ENCODE measurements around the gene WWOX. TPM values are rescaled to one million over a fixed set of nuclear protein-coding genes. Genes with fewer than 3 reads are reported as not detected.

WWOX gene
- total and polyA plus RNA-seq, 2 donors (not counting 3 experiments of a cell fraction or from before 2014, with no cell fraction given): 6.2 to 12.5 TPM

DNA sequence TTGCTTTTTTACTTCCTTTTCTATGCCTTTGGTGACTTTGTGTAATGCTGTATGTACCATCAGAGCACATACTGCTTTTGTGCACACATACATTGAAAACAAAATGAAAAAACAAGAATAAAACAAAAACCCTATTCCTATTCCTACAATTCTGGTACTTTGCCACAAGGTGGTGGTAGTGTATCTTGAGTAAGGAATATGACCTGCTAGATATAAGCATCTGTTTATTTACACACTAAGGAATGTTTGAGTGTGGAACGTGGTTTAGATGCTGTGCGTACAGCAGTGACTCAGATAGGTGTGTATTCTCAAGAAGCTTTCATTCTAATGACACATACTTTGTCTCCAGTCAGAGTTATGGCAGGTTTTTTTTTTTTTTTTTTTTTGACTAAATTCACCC, 606.2 kb downstream of the WWOX start:
- no TSS peak for BruUV-seq (replicated peaks)
- no peak overlapping the region for H2AFZ ChIP-seq (ENCODE audit: low read depth, low read length)
- FAIRE-seq (no peak), DNase-seq (ENCODE audit: low read depth, low spot score) (no peak)
- no peak overlapping the region for H3K4me3 ChIP-seq (replicated peaks in 1 of 3; ENCODE audit: insufficient read depth in 1 of 3, low read depth in 1 of 3, low read length in 3 of 3)
- H3K4me2 ChIP-seq (ENCODE audit: insufficient read depth, low read length): no peak overlapping the region
- no peak overlapping the region for H3K27ac ChIP-seq (ENCODE audit: insufficient read depth, low read depth, low read length)
- H4K20me1 ChIP-seq (replicated peaks; ENCODE audit: control insufficient read depth, extremely low read depth, insufficient read depth, low read length): no peaks in the 10 kb centered on the region
- dilution Hi-C loops (cut with MboI; ENCODE audit: extremely low pct_ligation_motif_present, low sequenced_read_pairs) (no loop called here), intact Hi-C loops (cut with micrococcal nuclease) (no loop called here)
- H3K9me3 ChIP-seq (replicated peaks; ENCODE audit: control insufficient read depth, insufficient read depth, low read length): peaks cover 5% of the 10 kb centered on the region
- H3K36me3 ChIP-seq (ENCODE audit: control insufficient read depth in 2 of 2, extremely low read depth in 1 of 2, insufficient read depth in 2 of 2, low read length in 2 of 2): no peaks in the 10 kb centered on the region
- CTCF ChIA-PET: interaction anchor here (1.3 kb wide), 1 partner anchor 1664 kb away, joined by 3 read pairs; no protein-coding TSS in a partner anchor
- TF ChIP-seq CTCF (IDR thresholded peaks at IDR 0.05; ENCODE audit: extremely low read depth in 1 of 2, insufficient read depth in 1 of 2, low read depth in 1 of 2, low read length in 2 of 2) (no peak), MAX (IDR thresholded peaks at IDR 0.05; ENCODE audit: insufficient read depth, insufficient read length) (no peak), GATA2 (IDR thresholded peaks at IDR 0.05; ENCODE audit: insufficient read depth, insufficient read length, low read depth, low read length) (no peak), MYC (IDR thresholded peaks at IDR 0.05; ENCODE audit: low read depth, low read length) (no peak), POLR2AphosphoS5 (IDR thresholded peaks at IDR 0.05; ENCODE audit: insufficient read depth, low read depth, low read length) (no peak), JUN (IDR thresholded peaks at IDR 0.05; ENCODE audit: borderline replicate concordance, insufficient read depth, insufficient read length, low read depth) (no peak), POLR2A (IDR thresholded peaks at IDR 0.05; ENCODE audit: low read depth, low read length) (no peak), FOS (IDR thresholded peaks at IDR 0.05; ENCODE audit: borderline replicate concordance, insufficient read depth, low read length) (no peak), EZH2 (IDR thresholded peaks at IDR 0.05; ENCODE audit: borderline replicate concordance, low read depth, low read length, severe bottlenecking) (no peak)
- no peaks in the 10 kb centered on the region for H3K4me1 ChIP-seq (ENCODE audit: control insufficient read depth, extremely low read depth, insufficient read depth, low read length)
- no peaks in the 10 kb centered on the region for H3K27me3 ChIP-seq (ENCODE audit: control insufficient read depth in 2 of 2, insufficient read depth in 2 of 2, low read length in 2 of 2)
- POLR2A ChIA-PET: no interaction called here
- no peaks in the 10 kb centered on the region for H3K9me1 ChIP-seq (replicated peaks; ENCODE audit: control insufficient read depth, extremely low read depth, insufficient read depth, low read length)
- H3K9ac ChIP-seq (replicated peaks; ENCODE audit: extremely low read depth, insufficient read depth, low read length): no peak overlapping the region
- no peaks in the 10 kb centered on the region for H3K79me2 ChIP-seq (ENCODE audit: control insufficient read depth, insufficient read depth, low read length)
